Mucosa of descending colon (tissue), 3 donors: ENCODE data around the gene PABPC1L. TPM values are rescaled to one million over a fixed set of nuclear protein-coding genes. Genes with fewer than 3 reads are reported as not detected.
"Not testable (repeated sequence)": the region's sequence is repeated elsewhere in the genome, so short reads cannot be mapped to it uniquely, and the experiment has no call there.

ENCODE experiments used
- ATAC-seq: fragments of 200-7000 bp; cut with Tn5 transposase; one replicate; pipeline ENCODE4 v1.9.1; 2020; ENCODE audit warnings: mild to moderate bottlenecking, moderate library complexity
- DNase-seq, 3 donors: peaks; one replicate each; pipeline ENCODE4 v3.0.0-alpha.2; 2020
- H3K36me3 ChIP-seq: fragments of 200-600 bp; one replicate; pipeline ENCODE4 v1.8.0; 2021; ENCODE audit warnings: low read depth, mild to moderate bottlenecking
- H3K4me1 ChIP-seq: fragments of 200-600 bp; one replicate; pipeline ENCODE4 v1.8.0; 2021; ENCODE audit warnings: low read depth, mild to moderate bottlenecking
- H3K4me3 ChIP-seq: fragments of 200-600 bp; one replicate; pipeline ENCODE4 v1.8.0; 2021; ENCODE audit warnings: mild to moderate bottlenecking
- H3K9me3 ChIP-seq: fragments of 200-600 bp; one replicate; pipeline ENCODE4 v1.8.0; 2021; ENCODE audit warnings: mild to moderate bottlenecking
- intact Hi-C, 2 donors: fragments of 100-400 bp; cut with DNase I in 1 of 2; cut with micrococcal nuclease in 1 of 2; formaldehyde crosslinking; loops; one replicate each; pipeline versions ENCODE4 v1.11.0 to v1.11.1; 2022; cut with DNase I, micrococcal nuclease
- total RNA-seq, 3 donors: library from RNA; stranded (reverse); fragmentation: NEBNext Ultra II Directional in 2 of 3; extraction: Animal tissue kit (Norgen Biotek cat#: 25700) in 2 of 3; gene quantifications; one replicate each; pipeline versions ENCODE4 v1.2.1 to v1.2.4, GENCODE V29; 2021 to 2023
- TF ChIP-seq, protein P1 (sequence below): fragments of 200-600 bp; IDR thresholded peaks from one replicate; pipeline ENCODE4 v1.8.0; 2022; ENCODE audit warnings: antibody characterized with exemption, mild to moderate bottlenecking
- donor health status: DM: no; HTN: no; CAD: no; lungs with moderate emphysema.
- donor health status: DM: no; HTN: no; CAD: no.
- donor health status: DM: no; HTN: yes; CAD: no.

Gene PABPC1L
- total RNA-seq, 3 donors from 2014 or later, result 13.3 to 21.6 (median 18.7) TPM

DNA sequence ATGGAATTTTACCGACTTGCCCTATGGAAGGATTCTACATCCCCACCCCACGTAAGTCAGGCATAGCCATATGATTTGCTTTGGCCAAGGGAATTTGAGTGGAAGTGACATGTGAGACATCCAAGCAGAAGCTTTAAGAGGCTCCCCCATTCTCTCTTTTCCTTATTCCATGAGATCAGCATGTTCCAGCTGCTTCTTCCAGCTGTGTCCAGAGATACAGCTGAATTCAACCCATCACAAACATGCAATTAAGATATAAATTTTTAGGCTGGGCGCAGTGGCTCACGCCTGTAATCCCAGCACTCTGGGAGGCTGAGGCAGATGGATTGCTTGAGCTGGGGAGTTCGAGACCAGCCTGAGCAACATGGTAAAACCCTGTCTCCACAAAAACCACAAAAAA lies 40.4 kb upstream of the PABPC1L start:
- H3K36me3 ChIP-seq, result no peaks in the 10 kb centered on the region
- no peaks in the 10 kb centered on the region for H3K9me3 ChIP-seq
- no peak overlapping the region for H3K4me3 ChIP-seq
- intact Hi-C loops, result loop anchor here (5.0 to 10.0 kb wide), 3 partner anchors 122 to 185 kb away; partner anchors contain the start of gene KCNK15 (in 1 of the 2)
- DNase-seq (no peak), ATAC-seq (no peak)
- no peaks in the 10 kb centered on the region for H3K4me1 ChIP-seq
- TF ChIP-seq, protein P1, sequence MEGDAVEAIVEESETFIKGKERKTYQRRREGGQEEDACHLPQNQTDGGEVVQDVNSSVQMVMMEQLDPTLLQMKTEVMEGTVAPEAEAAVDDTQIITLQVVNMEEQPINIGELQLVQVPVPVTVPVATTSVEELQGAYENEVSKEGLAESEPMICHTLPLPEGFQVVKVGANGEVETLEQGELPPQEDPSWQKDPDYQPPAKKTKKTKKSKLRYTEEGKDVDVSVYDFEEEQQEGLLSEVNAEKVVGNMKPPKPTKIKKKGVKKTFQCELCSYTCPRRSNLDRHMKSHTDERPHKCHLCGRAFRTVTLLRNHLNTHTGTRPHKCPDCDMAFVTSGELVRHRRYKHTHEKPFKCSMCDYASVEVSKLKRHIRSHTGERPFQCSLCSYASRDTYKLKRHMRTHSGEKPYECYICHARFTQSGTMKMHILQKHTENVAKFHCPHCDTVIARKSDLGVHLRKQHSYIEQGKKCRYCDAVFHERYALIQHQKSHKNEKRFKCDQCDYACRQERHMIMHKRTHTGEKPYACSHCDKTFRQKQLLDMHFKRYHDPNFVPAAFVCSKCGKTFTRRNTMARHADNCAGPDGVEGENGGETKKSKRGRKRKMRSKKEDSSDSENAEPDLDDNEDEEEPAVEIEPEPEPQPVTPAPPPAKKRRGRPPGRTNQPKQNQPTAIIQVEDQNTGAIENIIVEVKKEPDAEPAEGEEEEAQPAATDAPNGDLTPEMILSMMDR, result no peak

DNA sequence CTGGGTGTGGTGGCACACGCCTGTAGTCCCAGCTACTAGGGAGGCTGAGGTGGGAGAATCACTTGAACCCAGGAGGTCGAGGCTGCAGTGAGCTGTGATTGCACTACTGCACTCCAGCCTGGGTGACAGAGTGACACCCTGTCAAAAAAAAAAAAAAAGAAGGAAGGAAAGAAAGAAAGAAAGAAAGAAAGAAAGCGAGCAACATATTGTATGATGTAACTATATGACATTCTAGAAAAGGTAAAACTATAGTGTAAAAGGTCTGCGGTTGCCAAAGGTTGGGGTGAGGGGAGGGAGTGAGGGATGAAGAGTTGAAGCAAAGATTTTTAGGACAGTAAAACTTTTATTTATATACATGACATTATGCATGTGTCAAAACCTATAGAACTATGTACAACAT lies 27.5 kb upstream of the PABPC1L start:
- intact Hi-C loops, result not testable (repeated sequence)

DNA sequence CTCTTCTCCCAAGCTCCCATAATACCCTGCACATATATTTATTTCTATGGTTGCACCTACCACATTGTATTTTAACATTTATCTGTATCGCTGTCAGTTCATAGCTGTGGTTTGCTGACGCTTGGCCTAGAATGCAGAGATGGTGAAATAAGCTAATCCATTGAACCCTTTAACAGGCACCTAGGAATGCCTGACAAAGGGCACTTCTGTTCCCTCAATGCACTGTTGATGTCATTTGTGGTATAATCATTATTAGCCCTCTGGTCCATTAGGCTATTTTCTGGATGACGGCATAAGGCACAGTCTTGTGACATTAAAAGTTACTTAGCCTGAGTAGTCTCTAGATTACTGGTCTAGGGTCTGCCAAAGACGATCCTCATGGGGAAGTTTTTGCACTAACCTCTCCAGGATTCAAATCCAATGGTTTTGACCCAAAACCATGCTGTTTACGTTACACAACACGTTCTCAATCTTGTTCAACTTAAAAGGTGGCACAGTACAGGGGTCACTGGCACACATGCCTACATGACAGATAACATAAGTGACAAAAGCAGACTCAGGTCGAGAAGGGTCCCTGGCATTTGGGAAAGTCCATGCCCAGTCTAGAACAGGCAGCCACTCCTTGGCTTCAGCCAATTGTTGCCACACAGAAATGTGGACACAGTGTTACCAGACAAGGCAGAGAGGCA lies 26.5 kb upstream of the PABPC1L start:
- Histone ChIP-seq H3K36me3 (no peaks in the 10 kb centered on the region), H3K4me1 (peaks cover 15% of the 10 kb centered on the region), H3K9me3 (no peaks in the 10 kb centered on the region), H3K4me3 (no peak overlapping the region)
- no peak for ATAC-seq
- no peak for DNase-seq
- intact Hi-C loops, result no loop called here
- TF ChIP-seq, protein P1, result no peak

More for the DNA sequence above, 27.5 kb upstream of the PABPC1L start:
- ATAC-seq, DNase-seq, H3K9me3 ChIP-seq, H3K4me3 ChIP-seq, H3K4me1 ChIP-seq, H3K36me3 ChIP-seq: not testable (repeated sequence)

DNA sequence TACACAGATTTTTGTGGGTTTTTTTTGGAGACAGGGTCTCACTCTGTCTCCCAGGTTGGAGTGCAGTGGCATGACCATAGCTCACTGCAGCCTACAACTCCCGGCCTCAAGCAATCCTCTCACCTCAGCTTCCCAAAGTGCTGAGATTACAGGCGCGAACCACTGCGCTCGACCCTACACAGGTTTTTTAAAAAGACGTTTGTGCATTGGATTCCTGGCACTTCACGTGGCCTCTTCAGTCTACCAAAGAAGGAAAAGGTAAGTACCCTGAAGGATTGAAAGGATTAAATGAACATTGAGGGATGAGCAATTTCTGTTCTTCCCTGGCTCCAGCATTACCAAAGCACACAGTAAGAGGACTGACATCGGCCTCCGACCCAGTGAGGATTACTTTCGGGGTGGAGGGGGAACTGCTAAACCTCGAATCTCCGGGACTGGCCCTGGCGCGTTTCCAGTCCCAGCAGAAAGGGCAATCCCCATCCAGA lies 24.9 kb upstream of the PABPC1L start:
- Histone ChIP-seq H3K36me3 (no peaks in the 10 kb centered on the region), H3K9me3 (no peaks in the 10 kb centered on the region), H3K4me1 (peaks cover 29% of the 10 kb centered on the region), H3K4me3 (peak overlapping the region; percentile 99)
- ATAC-seq (no peak), DNase-seq (no peak)
- TF ChIP-seq, protein P1, result no peak
- intact Hi-C loops, result no loop called here

GRCh38 chr20:44885392-44886265 lies 24.2 kb upstream of the PABPC1L start, which contains the start of gene YWHAB:
Gene YWHAB (plus strand): TSS chr20:44885705. CDS start chr20:44901534, 15,829 bp downstream.
- no peaks in the 10 kb centered on the region for H3K36me3 ChIP-seq
- intact Hi-C loops, result no loop called here
- TF ChIP-seq, protein P1, result no peak
- peak; percentile 99 to 100 (median 100) for DNase-seq
- peaks cover 32% of the 10 kb centered on the region for H3K4me1 ChIP-seq
- peak within 1 kb of the TSS; percentile 99 for H3K4me3 ChIP-seq
- ATAC-seq, result peak; percentile 98
- H3K9me3 ChIP-seq, result no peaks in the 10 kb centered on the region

DNA sequence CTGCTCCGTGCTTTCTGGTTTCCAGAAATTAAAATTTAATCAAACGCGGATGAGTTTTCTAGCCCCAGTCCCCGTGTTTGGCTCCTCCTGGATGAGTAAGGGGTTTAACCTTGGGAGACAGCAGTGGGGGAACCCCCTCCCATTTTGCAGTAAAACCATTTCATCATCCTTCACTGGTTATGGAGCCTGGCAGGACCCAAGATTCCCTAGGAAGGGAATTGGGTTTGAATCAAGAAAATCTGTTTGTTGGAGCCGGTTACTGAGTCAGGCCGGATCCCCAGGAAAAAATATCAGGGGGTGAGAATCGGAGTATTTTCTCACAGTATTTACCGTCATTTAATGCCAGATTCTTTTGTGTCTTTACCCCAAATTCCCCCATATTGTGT lies 23.6 kb upstream of the PABPC1L start:
- peaks cover 38% of the 10 kb centered on the region for H3K4me1 ChIP-seq
- DNase-seq (no peak), ATAC-seq (no peak)
- peak overlapping the region; percentile 99 for H3K4me3 ChIP-seq
- intact Hi-C loops, result no loop called here
- TF ChIP-seq, protein P1, result no peak
- H3K9me3 ChIP-seq, result no peaks in the 10 kb centered on the region
- no peaks in the 10 kb centered on the region for H3K36me3 ChIP-seq
